Gastrocnemius medialis (tissue), 4 donors: ENCODE results near the gene UTP14A.

Source experiments
- POLR2A ChIP-seq, 2 donors: fragments of 450-650 bp; IDR thresholded peaks; one replicate each; pipeline ENCODE4 v1.6.1; 2017; ENCODE audit warnings: antibody characterized with exemption in 2 of 2, mild to moderate bottlenecking in 2 of 2, moderate library complexity in 2 of 2
- TF ChIP-seq, protein P1 (sequence below), 5 experiments: fragments of 450-650 bp in 3 of 5; fragments of 200-600 bp in 2 of 5; sonication (generic) in 2 of 5; IDR thresholded peaks in 4 of 5; conservative IDR thresholded peaks in 1 of 5; 1 replicate in 4 of 5; 2 replicates in 1 of 5; pipeline ENCODE4 v1.5.1; 2016 to 2019; ENCODE audit warnings: antibody characterized with exemption in 5 of 5, mild to moderate bottlenecking in 3 of 5, moderate library complexity in 3 of 5

DNA sequence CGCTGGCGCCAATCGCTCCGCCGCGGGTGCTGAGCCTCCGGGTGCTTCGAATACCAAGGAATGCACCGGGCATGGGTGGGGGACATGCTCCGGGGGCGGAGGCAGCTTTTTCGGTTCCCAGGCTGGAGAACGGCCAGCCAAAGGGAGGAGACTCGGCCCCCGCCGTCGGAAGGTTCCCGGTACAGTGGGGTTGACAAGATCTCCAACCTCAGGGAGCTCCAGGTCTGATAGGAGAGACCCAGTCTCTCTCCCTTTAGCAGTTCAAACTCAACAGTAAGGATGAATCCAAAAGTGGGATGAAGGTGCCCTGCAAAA is 47.3 kb downstream of the UTP14A start:
- TF ChIP-seq, protein P1, sequence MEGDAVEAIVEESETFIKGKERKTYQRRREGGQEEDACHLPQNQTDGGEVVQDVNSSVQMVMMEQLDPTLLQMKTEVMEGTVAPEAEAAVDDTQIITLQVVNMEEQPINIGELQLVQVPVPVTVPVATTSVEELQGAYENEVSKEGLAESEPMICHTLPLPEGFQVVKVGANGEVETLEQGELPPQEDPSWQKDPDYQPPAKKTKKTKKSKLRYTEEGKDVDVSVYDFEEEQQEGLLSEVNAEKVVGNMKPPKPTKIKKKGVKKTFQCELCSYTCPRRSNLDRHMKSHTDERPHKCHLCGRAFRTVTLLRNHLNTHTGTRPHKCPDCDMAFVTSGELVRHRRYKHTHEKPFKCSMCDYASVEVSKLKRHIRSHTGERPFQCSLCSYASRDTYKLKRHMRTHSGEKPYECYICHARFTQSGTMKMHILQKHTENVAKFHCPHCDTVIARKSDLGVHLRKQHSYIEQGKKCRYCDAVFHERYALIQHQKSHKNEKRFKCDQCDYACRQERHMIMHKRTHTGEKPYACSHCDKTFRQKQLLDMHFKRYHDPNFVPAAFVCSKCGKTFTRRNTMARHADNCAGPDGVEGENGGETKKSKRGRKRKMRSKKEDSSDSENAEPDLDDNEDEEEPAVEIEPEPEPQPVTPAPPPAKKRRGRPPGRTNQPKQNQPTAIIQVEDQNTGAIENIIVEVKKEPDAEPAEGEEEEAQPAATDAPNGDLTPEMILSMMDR (IDR thresholded peaks at IDR 0.05 in 4 of 5, conservative IDR thresholded peaks at IDR 0.05 in 1 of 5) = no peak
- TF ChIP-seq POLR2A (IDR thresholded peaks at IDR 0.05) = no peak
